Vagina (tissue), 2 donors: ENCODE data around the gene OVOL1. TPM values are rescaled to one million over a fixed set of nuclear protein-coding genes. Genes with fewer than 3 reads are reported as not detected.

Experiments
- DNase-seq, 2 donors: peaks; one replicate each; pipeline ENCODE4 v3.0.0-alpha.2; 2017; ENCODE audit errors: extremely low spot score in 2 of 2
- H3K27ac ChIP-seq: fragments of 200-600 bp; sonication (generic); one replicate; pipeline ENCODE4 v1.5.1; 2019
- H3K27me3 ChIP-seq: fragments of 200-600 bp; sonication (generic); one replicate; pipeline ENCODE4 v1.5.1; 2019
- H3K36me3 ChIP-seq, 2 donors: fragments of 200-600 bp; sonication (generic); one replicate each; pipeline ENCODE4 v1.5.1; 2017 to 2019
- H3K4me1 ChIP-seq: fragments of 200-600 bp; sonication (generic); one replicate; pipeline ENCODE4 v1.5.1; 2019
- H3K4me3 ChIP-seq, 2 donors: fragments of 200-600 bp; sonication (generic); 1 replicate in 1 of 2; 2 replicates in 1 of 2; pipeline ENCODE4 v1.5.1; 2016 to 2019
- H3K9me3 ChIP-seq: fragments of 200-600 bp; sonication (generic); one replicate; pipeline ENCODE4 v1.5.1; 2019
- POLR2A ChIP-seq, 2 donors: fragments of 450-650 bp; IDR thresholded peaks; one replicate each; pipeline ENCODE4 v1.6.1; 2017; ENCODE audit warnings: antibody characterized with exemption in 2 of 2, mild to moderate bottlenecking in 2 of 2, moderate library complexity in 2 of 2
- POLR2AphosphoS5 ChIP-seq, 2 donors: sonication (generic); formaldehyde crosslinking; IDR thresholded peaks; one replicate each; pipeline ENCODE4 v1.9.0; 2017; ENCODE audit warnings: antibody characterized with exemption in 2 of 2, mild to moderate bottlenecking in 2 of 2, low read depth in 1 of 2; ENCODE audit not compliant: insufficient read depth in 1 of 2
- intact Hi-C: fragments of 100-400 bp; cut with DNase I; formaldehyde crosslinking; loops from one replicate; pipeline ENCODE4 v1.15.1; 2023
- total RNA-seq: library from RNA; depleted of rRNA; stranded (reverse); fragments of >200 nt; gene quantifications from one replicate; pipeline ENCODE4 v1.2.3, GENCODE V29; 2016
- TF ChIP-seq, protein P1 (sequence below), 3 experiments: fragments of 450-650 bp in 2 of 3; fragments of 200-600 bp in 1 of 3; sonication (generic) in 1 of 3; IDR thresholded peaks; one replicate each; pipeline ENCODE4 v1.5.1; 2017 to 2019; ENCODE audit warnings: antibody characterized with exemption in 3 of 3, mild to moderate bottlenecking in 2 of 3, moderate library complexity in 2 of 3

The OVOL1 gene
- total RNA-seq, 1 donor from 2014 or later = 17.4 TPM

DNA sequence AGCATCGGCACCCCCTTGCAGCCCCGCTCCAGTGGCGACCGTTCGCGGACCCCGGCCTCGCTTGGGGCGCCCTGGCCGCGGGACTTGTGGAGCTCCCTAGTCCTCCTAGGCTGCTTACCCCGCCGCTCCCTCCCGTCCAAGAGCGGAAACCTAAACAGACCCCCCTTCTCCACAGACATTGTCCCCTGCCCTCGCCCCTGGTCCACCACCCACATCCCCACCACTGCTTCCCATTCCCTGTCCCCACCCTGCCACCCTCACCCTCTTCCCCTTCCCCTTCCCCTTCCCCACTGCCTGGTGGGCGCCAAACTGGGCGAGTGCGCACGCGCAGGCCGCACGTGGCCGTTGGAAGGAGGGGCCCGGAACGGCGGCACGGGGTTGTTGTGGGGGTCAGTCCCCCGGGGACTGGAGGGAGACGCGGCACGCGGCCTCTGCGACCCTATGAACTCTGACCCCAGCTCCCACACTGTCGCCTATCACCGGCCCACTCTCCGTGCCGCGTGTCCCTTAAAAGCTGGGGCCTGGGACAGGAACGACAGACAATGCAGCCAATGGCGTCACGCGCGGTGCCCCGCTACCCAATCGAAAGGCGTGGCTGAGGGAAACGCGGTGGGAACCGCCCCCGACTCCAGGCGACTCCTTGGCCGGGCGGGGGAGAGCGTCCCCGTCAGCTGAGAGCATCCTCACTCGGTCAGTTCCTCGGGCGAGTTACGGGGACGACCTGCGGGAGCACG is 46.6 kb downstream of the OVOL1 start, which contains the start of gene SNX32:
Gene SNX32, plus strand, starts transcription at position 667 of the 734 bp plus-strand sequence. CDS start 103 bp downstream, outside the sequence.
- no peaks in the 10 kb centered on the region for H3K36me3 ChIP-seq
- intact Hi-C loops = no loop called here
- TF ChIP-seq, protein P1, sequence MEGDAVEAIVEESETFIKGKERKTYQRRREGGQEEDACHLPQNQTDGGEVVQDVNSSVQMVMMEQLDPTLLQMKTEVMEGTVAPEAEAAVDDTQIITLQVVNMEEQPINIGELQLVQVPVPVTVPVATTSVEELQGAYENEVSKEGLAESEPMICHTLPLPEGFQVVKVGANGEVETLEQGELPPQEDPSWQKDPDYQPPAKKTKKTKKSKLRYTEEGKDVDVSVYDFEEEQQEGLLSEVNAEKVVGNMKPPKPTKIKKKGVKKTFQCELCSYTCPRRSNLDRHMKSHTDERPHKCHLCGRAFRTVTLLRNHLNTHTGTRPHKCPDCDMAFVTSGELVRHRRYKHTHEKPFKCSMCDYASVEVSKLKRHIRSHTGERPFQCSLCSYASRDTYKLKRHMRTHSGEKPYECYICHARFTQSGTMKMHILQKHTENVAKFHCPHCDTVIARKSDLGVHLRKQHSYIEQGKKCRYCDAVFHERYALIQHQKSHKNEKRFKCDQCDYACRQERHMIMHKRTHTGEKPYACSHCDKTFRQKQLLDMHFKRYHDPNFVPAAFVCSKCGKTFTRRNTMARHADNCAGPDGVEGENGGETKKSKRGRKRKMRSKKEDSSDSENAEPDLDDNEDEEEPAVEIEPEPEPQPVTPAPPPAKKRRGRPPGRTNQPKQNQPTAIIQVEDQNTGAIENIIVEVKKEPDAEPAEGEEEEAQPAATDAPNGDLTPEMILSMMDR (IDR thresholded peaks at IDR 0.05) = no peak
- peak; percentile 70 to 80 for TF ChIP-seq POLR2AphosphoS5 (IDR thresholded peaks at IDR 0.05; ENCODE audit: insufficient read depth in 1 of 2, low read depth in 1 of 2)
- H3K27me3 ChIP-seq = no peaks in the 10 kb centered on the region
- peak within 1 kb of the TSS; percentile 54 to 82 for H3K4me3 ChIP-seq
- no peak within 1 kb of the TSS for H3K27ac ChIP-seq
- peak in 1 of 2 donors; percentile 95 for DNase-seq
- H3K9me3 ChIP-seq = no peaks in the 10 kb centered on the region
- H3K4me1 ChIP-seq = peaks cover 8% of the 10 kb centered on the region

GRCh38 chr11:65834202-65834601 is 47.3 kb downstream of the OVOL1 start:
- H3K36me3 ChIP-seq = no peaks in the 10 kb centered on the region
- H3K27ac ChIP-seq = no peak overlapping the region
- peak in 1 of 2 donors; percentile 84 for DNase-seq
- intact Hi-C loops = no loop called here
- peaks cover 8% of the 10 kb centered on the region for H3K4me1 ChIP-seq
- H3K4me3 ChIP-seq = peak overlapping the region; percentile 54 to 82
- no peaks in the 10 kb centered on the region for H3K27me3 ChIP-seq
- H3K9me3 ChIP-seq = no peaks in the 10 kb centered on the region
- TF ChIP-seq POLR2A (IDR thresholded peaks at IDR 0.05) (no peak), POLR2AphosphoS5 (IDR thresholded peaks at IDR 0.05; ENCODE audit: insufficient read depth in 1 of 2, low read depth in 1 of 2) (no peak)
- TF ChIP-seq, protein P1 (IDR thresholded peaks at IDR 0.05) = no peak

DNA sequence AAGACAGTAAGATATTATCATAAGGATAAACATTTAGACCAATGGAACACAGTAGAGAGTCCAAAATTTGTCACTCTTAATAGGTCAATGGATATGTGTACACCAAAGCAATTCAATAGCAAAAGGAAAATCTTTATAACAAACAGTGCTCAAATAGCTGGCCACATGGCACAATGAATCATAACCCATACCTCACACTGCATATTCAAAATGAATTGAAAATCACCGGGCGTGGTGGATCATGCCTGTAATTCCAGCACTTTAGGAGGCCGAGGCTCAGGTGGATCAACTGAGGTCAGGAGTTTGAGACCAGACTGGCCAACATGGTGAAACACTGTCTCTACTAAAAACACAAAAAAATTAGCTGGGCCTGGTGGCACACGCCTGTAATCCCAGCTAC is 55.3 kb downstream of the OVOL1 start:
- no peak for TF ChIP-seq POLR2AphosphoS5 (IDR thresholded peaks at IDR 0.05; ENCODE audit: insufficient read depth in 1 of 2, low read depth in 1 of 2)
- TF ChIP-seq, protein P1 (IDR thresholded peaks at IDR 0.05) = no peak
- no peak for TF ChIP-seq POLR2A (IDR thresholded peaks at IDR 0.05)
- DNase-seq = no peak
- Histone ChIP-seq H3K9me3 (no peaks in the 10 kb centered on the region), H3K27me3 (no peaks in the 10 kb centered on the region), H3K4me3 (no peak overlapping the region), H3K4me1 (no peaks in the 10 kb centered on the region), H3K36me3 (no peaks in the 10 kb centered on the region), H3K27ac (no peak overlapping the region)
- intact Hi-C loops = loop anchor here (10.0 kb wide), 1 partner anchor 1827 kb away; no protein-coding TSS in a partner anchor

GRCh38 chr11:65843811-65844210 is 56.9 kb downstream of the OVOL1 start:
- Histone ChIP-seq H3K4me1 (no peaks in the 10 kb centered on the region), H3K9me3 (no peaks in the 10 kb centered on the region), H3K27ac (no peak overlapping the region), H3K27me3 (no peaks in the 10 kb centered on the region), H3K36me3 (no peaks in the 10 kb centered on the region), H3K4me3 (no peak overlapping the region)
- TF ChIP-seq POLR2A (IDR thresholded peaks at IDR 0.05) (no peak), POLR2AphosphoS5 (IDR thresholded peaks at IDR 0.05; ENCODE audit: insufficient read depth in 1 of 2, low read depth in 1 of 2) (no peak)
- TF ChIP-seq, protein P1 (IDR thresholded peaks at IDR 0.05) = no peak
- intact Hi-C loops = loop anchor here (10.0 kb wide), 1 partner anchor 1829 kb away; no protein-coding TSS in a partner anchor
- no peak for DNase-seq
